Cardiac muscle cell (in vitro differentiated cells and primary cell): ENCODE results near the gene USP9X. TPM values are rescaled to one million over a fixed set of nuclear protein-coding genes. Genes with fewer than 3 reads are reported as not detected.

ENCODE experiments used
- DNase-seq, 2 donors: peaks; one replicate each; pipeline versions ENCODE4 v3.0.0 to v3.0.0-alpha.2; 2010 to 2017; ENCODE audit warnings: low read depth in 1 of 2, low spot score in 1 of 2
- H3K27ac ChIP-seq: fragments of 200-600 bp; sonication (generic); 2 replicates; pipeline ENCODE4 v1.5.1; 2016
- H3K27me3 ChIP-seq: fragments of 200-600 bp; sonication (generic); 2 replicates; pipeline ENCODE4 v1.6.0; 2016; ENCODE audit warnings: control low read depth
- H3K36me3 ChIP-seq: fragments of 200-600 bp; sonication (generic); 2 replicates; pipeline ENCODE4 v1.5.1; 2016; ENCODE audit warnings: control low read depth
- H3K4me1 ChIP-seq: fragments of 200-600 bp; sonication (generic); 2 replicates; pipeline ENCODE4 v1.8.1; 2017; ENCODE audit warnings: low read depth, mild to moderate bottlenecking, mixed run types
- H3K4me3 ChIP-seq: fragments of 200-600 bp; sonication (generic); 2 replicates; pipeline ENCODE4 v1.5.1; 2016; ENCODE audit warnings: mild to moderate bottlenecking
- H3K9me3 ChIP-seq: fragments of 200-600 bp; sonication (generic); 2 replicates; pipeline ENCODE4 v1.5.1; 2017; ENCODE audit warnings: low read depth, mild to moderate bottlenecking, control low read depth
- polyA plus RNA-seq: library from polyadenylated mRNA; unstranded; fragments of >200 nt; fragmentation: Nextera tagmentation; extraction: Ambion mirVana; gene quantifications from 2 replicates; pipeline ENCODE4 v1.2.1, GENCODE V29; 2016
- total RNA-seq: library from RNA; depleted of rRNA; stranded (reverse); fragments of >200 nt; gene quantifications from 2 replicates; pipeline ENCODE4 v1.2.3, GENCODE V29; 2016
- TF ChIP-seq, protein P1 (sequence below): IDR thresholded peaks from 2 replicates; pipeline ENCODE4 v1.5.1; 2012; ENCODE audit warnings: low read depth, mild to moderate bottlenecking, low read length

USP9X gene
- total and polyA plus RNA-seq, 2 experiments from 2014 or later: 43.1 to 95.6 TPM

DNA sequence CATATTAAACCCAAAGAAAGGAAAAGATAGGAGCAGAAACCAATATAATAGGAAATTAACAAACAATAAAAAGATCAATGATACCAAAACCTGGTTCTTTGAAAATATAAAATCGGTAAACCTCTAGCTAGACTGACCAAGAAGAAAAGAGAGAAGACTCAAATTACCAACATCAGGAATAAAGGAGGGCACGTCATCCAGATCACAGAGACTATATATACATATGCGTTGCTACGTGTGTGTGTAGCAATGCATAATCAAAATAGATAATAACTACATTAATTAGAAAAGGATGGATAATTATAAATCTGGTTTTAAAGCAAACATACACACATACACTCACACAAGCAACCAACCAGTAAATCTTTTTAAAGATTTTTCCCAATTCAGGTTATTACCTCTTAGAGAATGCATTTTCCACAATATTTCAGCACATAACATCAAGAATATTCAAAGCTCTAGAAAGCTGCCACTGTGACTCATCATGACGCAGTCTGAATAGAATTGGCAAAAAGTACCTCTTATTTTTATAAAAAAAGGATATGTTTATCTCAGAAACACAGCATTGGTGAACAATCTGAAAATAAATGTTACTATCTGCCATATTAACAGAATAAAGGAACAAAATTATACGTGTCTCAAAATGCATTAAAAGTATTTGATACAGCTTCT lies 41.4 kb upstream of the USP9X start:
- no peaks in the 10 kb centered on the region for H3K36me3 ChIP-seq
- no peaks in the 10 kb centered on the region for H3K4me1 ChIP-seq
- H3K27ac ChIP-seq: no peak overlapping the region
- peak in 1 of 2 donors; percentile 61 for DNase-seq
- no peak overlapping the region for H3K4me3 ChIP-seq
- no peaks in the 10 kb centered on the region for H3K27me3 ChIP-seq
- no peaks in the 10 kb centered on the region for H3K9me3 ChIP-seq
- TF ChIP-seq, protein P1, sequence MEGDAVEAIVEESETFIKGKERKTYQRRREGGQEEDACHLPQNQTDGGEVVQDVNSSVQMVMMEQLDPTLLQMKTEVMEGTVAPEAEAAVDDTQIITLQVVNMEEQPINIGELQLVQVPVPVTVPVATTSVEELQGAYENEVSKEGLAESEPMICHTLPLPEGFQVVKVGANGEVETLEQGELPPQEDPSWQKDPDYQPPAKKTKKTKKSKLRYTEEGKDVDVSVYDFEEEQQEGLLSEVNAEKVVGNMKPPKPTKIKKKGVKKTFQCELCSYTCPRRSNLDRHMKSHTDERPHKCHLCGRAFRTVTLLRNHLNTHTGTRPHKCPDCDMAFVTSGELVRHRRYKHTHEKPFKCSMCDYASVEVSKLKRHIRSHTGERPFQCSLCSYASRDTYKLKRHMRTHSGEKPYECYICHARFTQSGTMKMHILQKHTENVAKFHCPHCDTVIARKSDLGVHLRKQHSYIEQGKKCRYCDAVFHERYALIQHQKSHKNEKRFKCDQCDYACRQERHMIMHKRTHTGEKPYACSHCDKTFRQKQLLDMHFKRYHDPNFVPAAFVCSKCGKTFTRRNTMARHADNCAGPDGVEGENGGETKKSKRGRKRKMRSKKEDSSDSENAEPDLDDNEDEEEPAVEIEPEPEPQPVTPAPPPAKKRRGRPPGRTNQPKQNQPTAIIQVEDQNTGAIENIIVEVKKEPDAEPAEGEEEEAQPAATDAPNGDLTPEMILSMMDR: no peak

DNA sequence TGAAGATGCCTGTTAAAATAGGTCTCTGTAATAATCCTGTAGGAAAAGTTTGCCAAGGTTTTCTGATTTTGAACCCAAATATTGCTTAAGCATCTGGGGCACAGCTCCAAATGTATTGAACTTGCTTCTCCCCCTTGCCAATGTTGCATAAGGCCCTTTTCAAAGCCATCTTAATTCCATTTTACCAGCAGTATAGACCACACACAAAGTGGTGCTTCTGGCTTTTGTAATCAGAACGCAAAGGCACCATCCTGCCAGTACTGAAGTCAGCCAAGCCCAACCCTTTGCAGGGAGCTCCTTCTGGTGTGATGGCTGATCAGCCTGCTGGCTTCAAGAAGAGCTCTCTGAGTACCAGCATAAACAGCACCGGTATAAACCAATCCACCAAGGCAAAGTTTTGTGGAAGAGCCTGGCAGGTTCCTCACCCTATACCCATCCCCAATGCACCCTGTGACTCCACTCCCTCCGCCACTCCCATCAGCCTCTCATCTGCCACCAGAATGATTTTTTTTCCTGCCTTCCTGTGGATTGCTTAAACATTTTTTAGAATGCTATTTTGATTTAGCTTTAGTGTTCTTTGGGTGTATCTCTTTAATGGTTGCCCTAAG lies 39.2 kb upstream of the USP9X start:
- no peaks in the 10 kb centered on the region for H3K36me3 ChIP-seq
- no peaks in the 10 kb centered on the region for H3K4me1 ChIP-seq
- TF ChIP-seq, protein P1: no peak
- no peaks in the 10 kb centered on the region for H3K9me3 ChIP-seq
- no peaks in the 10 kb centered on the region for H3K27me3 ChIP-seq
- peak; percentile 26 to 84 for DNase-seq
- H3K4me3 ChIP-seq: no peak overlapping the region
- H3K27ac ChIP-seq: no peak overlapping the region

DNA sequence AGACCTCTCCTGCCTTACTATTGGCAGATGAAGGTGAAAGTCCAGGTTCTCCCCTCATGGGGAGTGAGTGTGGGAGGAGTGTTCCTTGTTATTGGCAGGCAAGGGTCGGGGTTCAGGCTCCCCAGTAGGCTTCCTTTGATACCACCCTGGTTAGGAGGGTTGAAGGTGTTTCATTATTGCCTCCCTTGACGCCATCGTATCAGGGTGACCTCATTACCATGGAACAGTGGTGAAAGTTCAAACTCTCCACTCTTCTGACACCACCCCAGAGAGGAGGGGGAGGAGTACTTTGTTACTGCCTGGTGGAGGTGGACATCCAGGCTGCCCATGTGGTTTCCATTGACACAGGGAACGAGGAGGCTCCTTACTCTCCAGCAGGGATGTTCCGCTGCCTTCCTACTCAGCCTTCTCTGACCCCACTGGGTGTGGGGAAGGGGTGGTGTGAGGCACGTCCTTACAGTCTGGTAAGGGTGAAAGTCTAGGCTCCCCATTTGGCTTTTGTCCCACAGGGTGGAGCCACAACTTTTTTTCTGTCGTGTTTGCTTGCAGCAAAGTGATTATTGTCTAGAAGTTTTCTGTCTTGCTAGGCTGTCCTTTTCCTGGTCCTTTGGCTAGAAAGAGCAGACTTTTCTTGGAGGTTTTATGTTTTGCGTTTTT lies 37.2 kb upstream of the USP9X start:
- TF ChIP-seq, protein P1: no peak
- Histone ChIP-seq H3K9me3 (no peaks in the 10 kb centered on the region), H3K27ac (no peak overlapping the region), H3K36me3 (no peaks in the 10 kb centered on the region), H3K4me1 (no peaks in the 10 kb centered on the region), H3K4me3 (no peak overlapping the region), H3K27me3 (no peaks in the 10 kb centered on the region)
- no peak for DNase-seq

DNA sequence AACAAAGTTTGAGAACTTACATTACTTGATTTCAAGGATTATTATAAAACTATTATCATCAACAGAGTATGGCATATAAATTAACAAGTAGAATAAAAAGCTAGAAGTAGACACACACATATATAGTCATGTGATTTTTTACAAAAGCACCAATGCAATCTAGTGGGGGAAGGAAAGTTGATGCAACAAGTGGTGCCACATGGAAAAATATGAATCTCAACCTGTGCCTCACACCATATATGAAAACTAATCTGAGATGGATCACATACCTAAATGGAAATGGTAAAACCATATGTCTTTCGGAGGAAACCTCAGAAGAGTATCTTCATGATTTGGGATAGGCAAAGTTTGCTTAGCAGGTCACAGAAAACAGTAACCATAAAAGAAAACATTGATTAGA lies 34.9 kb upstream of the USP9X start:
- Histone ChIP-seq H3K4me3 (no peak overlapping the region), H3K27ac (no peak overlapping the region), H3K27me3 (no peaks in the 10 kb centered on the region), H3K9me3 (no peaks in the 10 kb centered on the region), H3K36me3 (no peaks in the 10 kb centered on the region), H3K4me1 (no peaks in the 10 kb centered on the region)
- TF ChIP-seq, protein P1: no peak
- DNase-seq: no peak

DNA sequence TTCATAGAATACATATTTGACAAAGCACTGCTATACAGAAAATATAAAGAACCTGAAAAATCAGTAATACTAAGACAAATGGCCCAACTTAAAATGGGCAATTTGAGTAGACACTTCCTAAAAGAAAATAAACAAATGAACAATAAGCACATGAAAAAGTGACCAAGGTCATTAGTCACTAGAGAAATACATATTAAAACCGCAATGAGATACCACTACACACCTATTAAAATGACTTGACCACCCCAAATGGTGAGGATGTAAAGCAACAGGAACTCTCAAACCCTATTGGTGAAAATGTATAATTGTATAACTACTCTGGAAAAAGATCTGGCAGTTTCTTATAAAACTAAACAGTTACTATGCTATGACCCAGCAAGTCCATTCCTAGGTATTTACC lies 34.0 kb upstream of the USP9X start:
- no peaks in the 10 kb centered on the region for H3K9me3 ChIP-seq
- no peak overlapping the region for H3K4me3 ChIP-seq
- no peak overlapping the region for H3K27ac ChIP-seq
- H3K4me1 ChIP-seq: no peaks in the 10 kb centered on the region
- no peaks in the 10 kb centered on the region for H3K27me3 ChIP-seq
- DNase-seq: no peak
- no peaks in the 10 kb centered on the region for H3K36me3 ChIP-seq
- TF ChIP-seq, protein P1: no peak
